Chondrocyte (in vitro differentiated cells): ENCODE data around the gene PAM. TPM values are rescaled to one million over a fixed set of nuclear protein-coding genes. Genes with fewer than 3 reads are reported as not detected.

ENCODE experiments used
- DNase-seq: peaks from one replicate; pipeline ENCODE4 v3.0.0; 2021; ENCODE audit warnings: mixed read lengths, low spot score
- H3K27ac Mint-ChIP-seq: one replicate; pipeline ENCODE4 v1.8.0; 2021; ENCODE audit warnings: mild to moderate bottlenecking, moderate library complexity, mixed read lengths; ENCODE audit not compliant: unreplicated experiment
- H3K27me3 Mint-ChIP-seq: 2 replicates; pipeline ENCODE4 v1.8.0; 2021; ENCODE audit warnings: low read depth, mixed read lengths
- H3K36me3 Mint-ChIP-seq: 2 replicates; pipeline ENCODE4 v1.8.0; 2021; ENCODE audit warnings: low read depth, mixed read lengths
- H3K4me1 Mint-ChIP-seq: 2 replicates; pipeline ENCODE4 v1.8.0; 2021; ENCODE audit warnings: low read depth, mild to moderate bottlenecking, mixed read lengths
- H3K4me3 Mint-ChIP-seq: one replicate; pipeline ENCODE4 v1.8.0; 2021; ENCODE audit warnings: mild to moderate bottlenecking, moderate library complexity, mixed read lengths; ENCODE audit not compliant: unreplicated experiment
- H3K9me3 Mint-ChIP-seq: 2 replicates; pipeline ENCODE4 v1.8.0; 2021; ENCODE audit warnings: low read depth, mixed read lengths
- CTCF ChIP-seq: fragments of 200-600 bp; sonication (generic); IDR thresholded peaks from 2 replicates; pipeline ENCODE4 v1.5.0; 2021; ENCODE audit warnings: antibody characterized with exemption, mild to moderate bottlenecking, moderate library complexity
- total RNA-seq: library from RNA; stranded (reverse); gene quantifications from 3 replicates; pipeline ENCODE4 v1.2.1, GENCODE V29; 2021

The PAM gene
- total RNA-seq, 1 donor from 2014 or later: 293 TPM

- no peak for TF ChIP-seq CTCF
- Mint-ChIP-seq H3K27me3 (no peaks in the 10 kb centered on the region), H3K4me1 (peaks cover 36% of the 10 kb centered on the region), H3K36me3 (peaks cover 3% of the 10 kb centered on the region), H3K4me3 (peak overlapping the region; percentile 8), H3K9me3 (no peaks in the 10 kb centered on the region), H3K27ac (peak overlapping the region; percentile 93)
- no peak for DNase-seq
Measured at GRCh38 chr5:102958481-102959011, 203.4 kb downstream of the PAM start.

GRCh38 chr5:102959055-102959454 lies 203.9 kb downstream of the PAM start:
- TF ChIP-seq CTCF: no peak
- Mint-ChIP-seq H3K4me3 (no peak overlapping the region), H3K36me3 (peaks cover 3% of the 10 kb centered on the region), H3K27ac (peak overlapping the region; percentile 93), H3K4me1 (peaks cover 36% of the 10 kb centered on the region), H3K9me3 (no peaks in the 10 kb centered on the region), H3K27me3 (no peaks in the 10 kb centered on the region)
- DNase-seq: no peak

DNA sequence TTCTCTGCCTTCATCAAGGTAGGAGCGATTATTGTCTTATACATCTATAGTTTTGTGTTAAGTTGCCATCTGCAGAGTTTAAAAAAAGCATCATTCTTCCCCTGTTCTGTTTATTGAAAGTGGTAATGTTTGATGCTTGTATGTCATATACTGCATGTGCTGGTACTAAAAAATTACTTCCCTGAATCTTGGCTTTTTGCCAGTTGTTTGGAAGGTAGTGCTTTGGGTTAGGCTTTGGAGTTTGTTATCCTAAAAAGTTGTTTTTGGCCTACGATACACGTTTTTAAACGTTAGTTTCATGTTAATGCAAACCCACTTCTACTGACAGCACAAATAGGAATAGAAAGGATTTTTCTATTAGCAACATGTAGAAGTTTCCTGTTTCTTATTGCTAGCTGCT lies 206.6 kb downstream of the PAM start:
- H3K27me3 Mint-ChIP-seq: no peaks in the 10 kb centered on the region
- TF ChIP-seq CTCF: no peak

DNA sequence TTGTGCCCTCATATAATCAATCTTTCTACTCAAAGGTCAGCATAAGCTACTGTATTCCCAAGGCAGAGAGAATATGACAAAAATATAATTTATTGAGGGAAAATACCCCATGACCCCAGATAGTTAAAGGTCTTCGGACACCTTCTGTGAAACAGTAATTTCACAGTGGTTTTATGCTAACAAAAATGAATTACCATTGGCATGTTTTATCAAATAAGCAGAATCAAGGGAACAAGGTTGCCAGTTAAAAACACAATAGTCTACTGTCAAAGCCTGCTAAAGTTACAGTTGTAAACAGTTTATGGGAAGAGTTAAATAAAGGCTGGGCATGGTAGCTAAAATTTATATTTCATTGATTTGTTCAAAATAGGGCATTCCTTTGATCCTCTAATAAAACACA lies 210.5 kb downstream of the PAM start:
- TF ChIP-seq CTCF: no peak
- H3K4me1 Mint-ChIP-seq: peaks cover 4% of the 10 kb centered on the region
- H3K9me3 Mint-ChIP-seq: no peaks in the 10 kb centered on the region
- peaks cover 2% of the 10 kb centered on the region for H3K36me3 Mint-ChIP-seq
- no peaks in the 10 kb centered on the region for H3K27me3 Mint-ChIP-seq
- no peak overlapping the region for H3K4me3 Mint-ChIP-seq
- DNase-seq: no peak
- H3K27ac Mint-ChIP-seq: no peak overlapping the region

More for the DNA sequence above, 206.6 kb downstream of the PAM start:
- H3K4me3 Mint-ChIP-seq: no peak overlapping the region
- no peak overlapping the region for H3K27ac Mint-ChIP-seq
- peaks cover 30% of the 10 kb centered on the region for H3K4me1 Mint-ChIP-seq
- no peaks in the 10 kb centered on the region for H3K9me3 Mint-ChIP-seq
- DNase-seq: no peak
- H3K36me3 Mint-ChIP-seq: peaks cover 3% of the 10 kb centered on the region

DNA sequence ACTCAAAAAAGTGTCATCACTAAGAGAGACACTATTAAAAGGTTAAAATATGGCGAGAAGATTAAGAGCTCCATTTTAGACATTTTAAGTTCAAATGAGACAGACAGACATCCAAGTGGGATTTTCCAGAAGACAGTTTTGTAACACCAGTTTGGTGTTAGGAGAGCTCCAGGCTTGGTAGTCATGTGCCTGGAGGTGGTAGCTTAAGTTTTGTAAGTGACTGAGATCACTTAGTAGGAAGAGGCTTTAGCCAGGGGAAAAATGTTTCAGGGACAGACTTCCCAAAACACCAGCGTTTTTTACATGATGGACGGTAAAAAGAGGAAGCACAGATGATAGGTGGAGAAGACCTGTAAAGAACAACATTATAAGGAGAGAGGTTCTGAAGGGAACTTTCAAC lies 214.5 kb downstream of the PAM start:
- DNase-seq: no peak
- Mint-ChIP-seq H3K9me3 (no peaks in the 10 kb centered on the region), H3K36me3 (peaks cover 5% of the 10 kb centered on the region), H3K4me3 (no peak overlapping the region), H3K27me3 (no peaks in the 10 kb centered on the region), H3K27ac (no peak overlapping the region), H3K4me1 (peaks cover 7% of the 10 kb centered on the region)
- TF ChIP-seq CTCF: no peak
